Fibroblast of lung (primary cell): ENCODE measurements around the gene ITPR2.

Experiments
- EZH2 ChIP-seq: IDR thresholded peaks from 2 replicates; pipeline ENCODE4 v1.5.1; 2012; ENCODE audit warnings: low read length, control low read depth, mild to moderate bottlenecking; ENCODE audit errors: missing control alignments
- TF ChIP-seq, protein P1 (sequence below), 2 donors: IDR thresholded peaks in 1 of 2; conservative IDR thresholded peaks in 1 of 2; 1 replicate in 1 of 2; 2 replicates in 1 of 2; pipeline ENCODE4 v1.5.1; 2011 to 2012; ENCODE audit warnings: low read length in 2 of 2, control low read depth in 1 of 2, inconsistent platforms in 1 of 2, low read depth in 1 of 2, mild to moderate bottlenecking in 1 of 2

DNA sequence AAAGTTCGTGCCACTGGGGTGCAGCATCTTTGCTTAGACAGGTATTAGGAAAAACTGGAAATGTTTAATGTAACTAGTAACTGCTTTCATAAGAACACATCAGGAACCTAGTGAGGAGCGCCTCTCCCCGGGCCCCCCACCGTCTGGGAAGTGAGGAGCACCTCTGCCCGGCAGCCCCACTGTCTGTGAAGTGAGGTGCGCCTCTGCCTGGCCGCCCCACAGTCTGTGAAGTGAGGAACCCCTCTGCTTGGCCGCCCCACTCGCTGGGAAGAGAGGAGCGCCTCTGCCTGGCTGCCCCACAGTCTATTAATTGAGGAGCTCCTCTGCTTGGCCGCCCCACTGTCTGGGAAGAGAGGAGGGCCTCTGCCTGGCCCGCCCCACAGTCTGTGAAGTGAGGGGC lies 224.7 kb downstream of the ITPR2 start:
- TF ChIP-seq, protein P1, sequence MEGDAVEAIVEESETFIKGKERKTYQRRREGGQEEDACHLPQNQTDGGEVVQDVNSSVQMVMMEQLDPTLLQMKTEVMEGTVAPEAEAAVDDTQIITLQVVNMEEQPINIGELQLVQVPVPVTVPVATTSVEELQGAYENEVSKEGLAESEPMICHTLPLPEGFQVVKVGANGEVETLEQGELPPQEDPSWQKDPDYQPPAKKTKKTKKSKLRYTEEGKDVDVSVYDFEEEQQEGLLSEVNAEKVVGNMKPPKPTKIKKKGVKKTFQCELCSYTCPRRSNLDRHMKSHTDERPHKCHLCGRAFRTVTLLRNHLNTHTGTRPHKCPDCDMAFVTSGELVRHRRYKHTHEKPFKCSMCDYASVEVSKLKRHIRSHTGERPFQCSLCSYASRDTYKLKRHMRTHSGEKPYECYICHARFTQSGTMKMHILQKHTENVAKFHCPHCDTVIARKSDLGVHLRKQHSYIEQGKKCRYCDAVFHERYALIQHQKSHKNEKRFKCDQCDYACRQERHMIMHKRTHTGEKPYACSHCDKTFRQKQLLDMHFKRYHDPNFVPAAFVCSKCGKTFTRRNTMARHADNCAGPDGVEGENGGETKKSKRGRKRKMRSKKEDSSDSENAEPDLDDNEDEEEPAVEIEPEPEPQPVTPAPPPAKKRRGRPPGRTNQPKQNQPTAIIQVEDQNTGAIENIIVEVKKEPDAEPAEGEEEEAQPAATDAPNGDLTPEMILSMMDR (conservative IDR thresholded peaks at IDR 0.05 in 1 of 2, IDR thresholded peaks at IDR 0.05 in 1 of 2; ENCODE audit: low read depth in 1 of 2, low read length in 2 of 2), result no peak
- no peak for TF ChIP-seq EZH2
